SK-N-SH (cell line): ENCODE measurements around the gene VWA5B1. TPM values are rescaled to one million over a fixed set of nuclear protein-coding genes. Genes with fewer than 3 reads are reported as not detected.

Experiments
- CTCF ChIA-PET: fragments of 300-600, 350-600 bp; formaldehyde crosslinking; extraction: SDS; loops from one replicate; lab custom pipeline; 2021; lab: Yijun Ruan, JAX
- POLR2A ChIA-PET: fragments of 350-600 bp; sonication (Branson Sonifier 250); formaldehyde crosslinking; extraction: SDS; loops from one replicate; lab custom pipeline; 2020; ENCODE audit warnings: antibody characterized with exemption, inconsistent platforms; lab: Yijun Ruan, JAX
- DNase-seq: peaks from one replicate; pipeline ENCODE4 v3.0.0; 2012
- H2AFZ ChIP-seq: fragments of 200-600 bp; sonication (generic); 2 replicates; pipeline ENCODE4 v1.8.1; 2016; ENCODE audit warnings: antibody characterized with exemption, mild to moderate bottlenecking, low read depth
- H3F3A ChIP-seq: fragments of 200-600 bp; sonication (generic); replicated peaks from 2 replicates; pipeline ENCODE3; 2016; ENCODE audit warnings: antibody characterized with exemption, mild to moderate bottlenecking; ENCODE audit not compliant: insufficient read depth
- H3K27ac ChIP-seq, 2 experiments: fragments of 200-500 bp in 1 of 2; fragments of 200-600 bp in 1 of 2; sonication (Bioruptor generic) in 1 of 2; sonication (generic), shearing (Covaris generic) in 1 of 2; 2 replicates each; pipeline versions ENCODE4 v1.5.1 to v1.6.1; 2014 to 2016; ENCODE audit warnings: low read depth in 2 of 2, inconsistent platforms in 1 of 2, low read length in 1 of 2, mild to moderate bottlenecking in 1 of 2, mixed read lengths in 1 of 2
- H3K27me3 ChIP-seq: fragments of 200-600 bp; sonication (generic), shearing (Covaris generic); 2 replicates; pipeline ENCODE4 v1.6.1; 2016; ENCODE audit warnings: mixed run types; ENCODE audit not compliant: insufficient read depth
- H3K36me3 ChIP-seq, 2 experiments: fragments of 200-500 bp in 1 of 2; fragments of 200-600 bp in 1 of 2; sonication (Bioruptor generic) in 1 of 2; sonication (generic) in 1 of 2; replicated peaks in 1 of 2; 2 replicates each; pipeline versions ENCODE3 to v1.5.1; 2014 to 2016; ENCODE audit warnings: low read length in 1 of 2, mild to moderate bottlenecking in 1 of 2; ENCODE audit not compliant: insufficient read depth in 2 of 2, control insufficient read depth in 1 of 2
- H3K4me1 ChIP-seq, 2 experiments: fragments of 200-500 bp in 1 of 2; fragments of 200-600 bp in 1 of 2; sonication (Bioruptor generic) in 1 of 2; sonication (generic), shearing (Covaris generic) in 1 of 2; 2 replicates each; pipeline versions ENCODE4 v1.5.1 to v1.6.1; 2014 to 2016; ENCODE audit warnings: low read depth in 1 of 2, low read length in 1 of 2, mixed run types in 1 of 2; ENCODE audit not compliant: insufficient read depth in 2 of 2, control insufficient read depth in 1 of 2
- H3K4me2 ChIP-seq: fragments of 200-600 bp; sonication (generic), shearing (Covaris generic); 2 replicates; pipeline ENCODE4 v1.6.1; 2017; ENCODE audit warnings: mixed run types
- H3K4me3 ChIP-seq, 2 experiments: fragments of 200-500 bp in 1 of 2; fragments of 200-600 bp in 1 of 2; sonication (Bioruptor generic) in 1 of 2; sonication (generic), shearing (Covaris generic) in 1 of 2; 2 replicates each; pipeline versions ENCODE4 v1.5.1 to v1.8.1; 2014 to 2016; ENCODE audit warnings: low read depth in 2 of 2, inconsistent platforms in 1 of 2, low read length in 1 of 2, mild to moderate bottlenecking in 1 of 2, mixed read lengths in 1 of 2, moderate library complexity in 1 of 2
- H3K79me2 ChIP-seq: fragments of 200-600 bp; sonication (generic); 2 replicates; pipeline ENCODE4 v1.8.1; 2017; ENCODE audit warnings: mild to moderate bottlenecking; ENCODE audit not compliant: insufficient read depth
- H3K9ac ChIP-seq: fragments of 200-600 bp; sonication (generic); 2 replicates; pipeline ENCODE4 v1.6.1; 2017; ENCODE audit warnings: mixed run types
- H3K9me2 ChIP-seq: fragments of 200-600 bp; sonication (generic); 2 replicates; pipeline ENCODE4 v1.6.1; 2017; ENCODE audit warnings: mixed run types
- H3K9me3 ChIP-seq: fragments of 200-600 bp; sonication (generic); 2 replicates; pipeline ENCODE4 v1.6.1; 2017; ENCODE audit warnings: mixed run types, mild to moderate bottlenecking, moderate library complexity
- H4K20me1 ChIP-seq: fragments of 200-600 bp; sonication (generic); 2 replicates; pipeline ENCODE4 v1.6.1; 2017; ENCODE audit warnings: mild to moderate bottlenecking, mixed run types; ENCODE audit not compliant: insufficient read depth
- CHD2 ChIP-seq: fragments of 150-350 bp; IDR thresholded peaks from 2 replicates; pipeline ENCODE4 v1.6.1; 2018; ENCODE audit warnings: low read length; ENCODE audit not compliant: partially characterized antibody
- CTCF ChIP-seq: fragments of 200-600 bp; sonication (generic); IDR thresholded peaks from 2 replicates; pipeline ENCODE4 v1.6.1; 2017; ENCODE audit warnings: antibody characterized with exemption, mild to moderate bottlenecking, moderate library complexity
- ELF1 ChIP-seq: IDR thresholded peaks from 2 replicates; pipeline ENCODE4 v1.4.0; 2012
- EP300 ChIP-seq, 2 experiments: IDR thresholded peaks; 2 replicates each; pipeline versions ENCODE4 v1.4.0 to v1.6.1; 2012; ENCODE audit warnings: borderline replicate concordance in 1 of 2, low read depth in 1 of 2, low read length in 1 of 2
- FOSL2 ChIP-seq: IDR thresholded peaks from 2 replicates; pipeline ENCODE4 v1.4.0; 2012; ENCODE audit warnings: low read depth, mild to moderate bottlenecking, moderate library complexity, borderline replicate concordance
- FOXJ3 ChIP-seq: sonication (generic); formaldehyde crosslinking; IDR thresholded peaks from 2 replicates; pipeline ENCODE4 v1.5.1; 2020; ENCODE audit warnings: mild to moderate bottlenecking, missing genetic modification reagents
- GABPA ChIP-seq: IDR thresholded peaks from 2 replicates; pipeline ENCODE4 v1.4.0; 2012; ENCODE audit warnings: low read depth, mild to moderate bottlenecking
- GATA2 ChIP-seq: sonication (generic); formaldehyde crosslinking; IDR thresholded peaks from 2 replicates; pipeline ENCODE4 v1.5.0; 2020; ENCODE audit warnings: mild to moderate bottlenecking, missing genetic modification reagents
- MAX ChIP-seq: IDR thresholded peaks from 2 replicates; pipeline ENCODE4 v1.4.0; 2012; ENCODE audit warnings: low read depth
- REST ChIP-seq: IDR thresholded peaks from 2 replicates; pipeline ENCODE4 v1.6.1; 2012; ENCODE audit warnings: mild to moderate bottlenecking, low read depth, low read length, moderate library complexity
- RFX5 ChIP-seq: IDR thresholded peaks from 2 replicates; pipeline ENCODE4 v1.6.1; 2012; ENCODE audit warnings: mild to moderate bottlenecking, improper control_type of control experiment, low read length
- RXRA ChIP-seq: IDR thresholded peaks from 2 replicates; pipeline ENCODE4 v1.4.0; 2012; ENCODE audit warnings: low read depth, mild to moderate bottlenecking, borderline replicate concordance
- SMC3 ChIP-seq: IDR thresholded peaks from 2 replicates; pipeline ENCODE4 v1.6.1; 2012; ENCODE audit warnings: low read depth, low read length, improper control_type of control experiment
- TAF1 ChIP-seq: IDR thresholded peaks from 2 replicates; pipeline ENCODE4 v1.6.1; 2012; ENCODE audit warnings: low read depth, mild to moderate bottlenecking, low read length, moderate library complexity, borderline replicate concordance
- USF2 ChIP-seq: fragments of 150-350 bp; IDR thresholded peaks from 2 replicates; pipeline ENCODE4 v1.6.1; 2017; ENCODE audit warnings: antibody characterized with exemption, low read length, low read depth, borderline replicate concordance
- YY1 ChIP-seq: IDR thresholded peaks from 2 replicates; pipeline ENCODE4 v1.4.0; 2012; ENCODE audit warnings: low read depth, mild to moderate bottlenecking
- ZBTB33 ChIP-seq: IDR thresholded peaks from 2 replicates; pipeline ENCODE4 v1.4.0; 2012; ENCODE audit warnings: low read depth, borderline replicate concordance
- WGBS: methylation state at CpG from one replicate; pipeline ENCODE4 v1.1.6; 2017; ENCODE audit warnings: low lambda C conversion rate; 5-methylcytosine and 5-hydroxymethylcytosine counted together
- polyA plus RNA-seq, 3 experiments: library from polyadenylated mRNA; depleted of rRNA; stranded (reverse); fragments of >200 nt; gene quantifications; 2 replicates each; pipeline ENCODE4 v1.2.3, GENCODE V29; 2012

The VWA5B1 gene
- polyA plus RNA-seq, 1 of the 3 experiments (the other 2 are of a cell fraction), result not detected

GRCh38 chr1:20276485-20277159 is 14.1 kb upstream of the VWA5B1 start (continued):
- TF ChIP-seq CHD2 (peak; percentile 32), GATA2 (CRISPR knock-in tag) (peak; percentile 73), CTCF (no peak), SMC3 (no peak), TAF1 (no peak), YY1 (no peak), FOSL2 (no peak), MAX (no peak)

GRCh38 chr1:20278692-20279130 is 12.0 kb upstream of the VWA5B1 start:
- H3F3A ChIP-seq, result no peaks in the 10 kb centered on the region
- no peak overlapping the region for H3K27ac ChIP-seq
- no peaks in the 10 kb centered on the region for H3K9me3 ChIP-seq
- ChIA-PET CTCF (no interaction called here), POLR2A (no interaction called here)
- no peaks in the 10 kb centered on the region for H3K9me2 ChIP-seq
- no peak overlapping the region for H3K4me3 ChIP-seq
- TF ChIP-seq FOXJ3, result no peak
- TF ChIP-seq EP300 (IDR thresholded peaks at IDR 0.05; ENCODE audit: borderline replicate concordance in 1 of 2, low read depth in 1 of 2, low read length in 1 of 2), result no peak
- no peak for TF ChIP-seq RFX5
- TF ChIP-seq MAX, result no peak
- no peak for TF ChIP-seq ELF1
- TF ChIP-seq CTCF, result no peak
- TF ChIP-seq RXRA, result no peak
- no peak for TF ChIP-seq REST
- no peak for TF ChIP-seq GATA2 (CRISPR knock-in tag)
- TF ChIP-seq USF2, result no peak
- no peak for TF ChIP-seq ZBTB33
- TF ChIP-seq FOSL2, result no peak
- no peak for TF ChIP-seq GABPA
- peaks cover 0 to 23% of the 10 kb centered on the region in 2 experiments; a peak in 1 of 4 replicates for H3K4me1 ChIP-seq
- no peak overlapping the region for H2AFZ ChIP-seq
- no peak overlapping the region for H3K4me2 ChIP-seq
- H4K20me1 ChIP-seq, result no peaks in the 10 kb centered on the region
- H3K9ac ChIP-seq, result no peak overlapping the region
- 64% methylated on average over 4 of the region's 4 CpGs for WGBS
- no peaks in the 10 kb centered on the region for H3K36me3 ChIP-seq
- peaks cover 8% of the 10 kb centered on the region; the same call in 1 of the 2 replicates for H3K27me3 ChIP-seq
- no peaks in the 10 kb centered on the region for H3K79me2 ChIP-seq
- no peak for DNase-seq
